Lower leg skin (tissue), 3 donors: Measurements from ENCODE around the gene EEF2.

Experiments
- POLR2A ChIP-seq, 2 donors: fragments of 450-650 bp; IDR thresholded peaks; one replicate each; pipeline ENCODE4 v1.6.1; 2016 to 2017; ENCODE audit warnings: antibody characterized with exemption in 2 of 2, mild to moderate bottlenecking in 1 of 2, moderate library complexity in 1 of 2
- TF ChIP-seq, protein P1 (sequence below), 3 donors: fragments of 450-650 bp; IDR thresholded peaks; one replicate each; pipeline ENCODE4 v1.5.1; 2016; ENCODE audit warnings: antibody characterized with exemption in 3 of 3, mild to moderate bottlenecking in 3 of 3, moderate library complexity in 2 of 3

DNA sequence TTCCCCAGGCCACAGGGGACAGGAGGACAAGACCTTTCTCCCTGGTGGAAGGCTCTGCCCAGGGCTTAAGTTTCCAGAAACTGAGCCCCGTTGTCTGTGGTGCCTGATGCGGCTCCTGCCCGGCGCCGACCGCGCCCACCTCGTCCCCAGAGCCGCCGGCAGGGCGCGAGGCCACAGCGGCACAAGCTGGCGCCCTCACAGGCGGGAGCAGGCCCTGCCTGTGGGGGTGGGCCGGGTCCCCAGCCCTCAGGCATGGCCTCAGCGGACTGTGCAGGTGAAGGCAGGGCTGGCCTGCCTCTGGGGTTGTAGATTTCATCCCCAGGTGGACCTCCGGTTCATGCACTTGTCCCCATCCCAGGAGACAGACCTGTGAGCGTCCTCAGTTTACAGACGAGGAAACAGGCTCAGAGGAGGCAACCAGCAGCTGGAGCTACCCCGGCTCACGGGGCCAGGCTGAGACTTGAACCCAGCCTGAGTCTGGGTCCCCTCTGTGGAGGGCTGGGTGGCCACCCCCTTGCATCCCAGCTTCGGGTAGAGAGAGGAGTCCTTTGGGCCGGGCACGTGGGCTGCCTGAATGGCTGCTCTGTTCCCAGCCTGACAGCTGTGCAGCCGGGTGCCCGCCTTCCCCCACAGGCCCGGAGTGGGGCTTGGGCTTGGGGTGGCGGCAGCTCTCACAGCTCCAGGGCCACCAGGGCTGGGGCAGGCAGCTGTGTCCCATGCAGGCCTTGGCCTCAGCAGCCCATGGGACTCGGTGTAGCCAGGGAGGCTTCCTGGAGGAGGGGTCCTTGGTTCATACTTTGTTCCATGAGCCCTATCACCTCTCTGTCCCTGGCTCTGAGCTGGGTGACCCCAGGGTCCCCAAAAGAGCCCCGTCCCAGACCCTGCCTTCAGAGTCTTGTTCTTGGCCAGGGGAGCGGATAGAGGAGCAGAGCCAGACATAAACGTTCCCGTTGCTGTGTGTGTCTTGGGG is 49.1 kb upstream of the EEF2 start:
- TF ChIP-seq, protein P1, sequence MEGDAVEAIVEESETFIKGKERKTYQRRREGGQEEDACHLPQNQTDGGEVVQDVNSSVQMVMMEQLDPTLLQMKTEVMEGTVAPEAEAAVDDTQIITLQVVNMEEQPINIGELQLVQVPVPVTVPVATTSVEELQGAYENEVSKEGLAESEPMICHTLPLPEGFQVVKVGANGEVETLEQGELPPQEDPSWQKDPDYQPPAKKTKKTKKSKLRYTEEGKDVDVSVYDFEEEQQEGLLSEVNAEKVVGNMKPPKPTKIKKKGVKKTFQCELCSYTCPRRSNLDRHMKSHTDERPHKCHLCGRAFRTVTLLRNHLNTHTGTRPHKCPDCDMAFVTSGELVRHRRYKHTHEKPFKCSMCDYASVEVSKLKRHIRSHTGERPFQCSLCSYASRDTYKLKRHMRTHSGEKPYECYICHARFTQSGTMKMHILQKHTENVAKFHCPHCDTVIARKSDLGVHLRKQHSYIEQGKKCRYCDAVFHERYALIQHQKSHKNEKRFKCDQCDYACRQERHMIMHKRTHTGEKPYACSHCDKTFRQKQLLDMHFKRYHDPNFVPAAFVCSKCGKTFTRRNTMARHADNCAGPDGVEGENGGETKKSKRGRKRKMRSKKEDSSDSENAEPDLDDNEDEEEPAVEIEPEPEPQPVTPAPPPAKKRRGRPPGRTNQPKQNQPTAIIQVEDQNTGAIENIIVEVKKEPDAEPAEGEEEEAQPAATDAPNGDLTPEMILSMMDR (IDR thresholded peaks at IDR 0.05) = no peak
- no peak for TF ChIP-seq POLR2A (IDR thresholded peaks at IDR 0.05)
